ENCODE results near the gene SH3BP5.

SH3BP5 gene

GRCh38 chr3:15272426-15273196, 59.8 kb downstream of the SH3BP5 start:
- DNase-seq = no peak

- peak; percentile 78 for DNase-seq
Observed at GRCh38 chr3:15271785-15272381, 60.5 kb downstream of the SH3BP5 start.

GRCh38 chr3:15271030-15271429, 61.4 kb downstream of the SH3BP5 start:
- DNase-seq = no peak

GRCh38 chr3:15269091-15269989, 63.0 kb downstream of the SH3BP5 start:
- DNase-seq = peak; percentile 81

GRCh38 chr3:15268033-15268631, 64.3 kb downstream of the SH3BP5 start:
- DNase-seq = peak; percentile 79

DNA sequence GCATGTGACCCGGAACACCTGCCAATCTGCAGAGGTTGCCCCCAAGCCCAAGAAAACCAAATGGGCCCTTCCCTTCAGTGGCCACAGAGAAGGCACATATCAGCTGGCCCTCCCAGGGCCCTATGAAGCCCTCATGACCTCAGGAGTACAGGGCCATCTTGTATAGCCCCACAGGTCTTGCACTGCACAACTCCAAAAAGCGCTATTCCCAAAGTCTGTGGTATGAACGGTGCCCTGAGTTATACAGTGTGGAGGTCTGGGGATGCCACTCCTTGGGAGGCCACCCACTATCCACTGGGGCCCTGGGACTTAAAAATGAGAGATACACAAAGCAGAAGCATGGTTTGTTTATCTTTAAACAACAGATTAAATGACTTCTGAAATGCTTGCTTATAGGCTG, 64.9 kb downstream of the SH3BP5 start:
- no peak for DNase-seq

DNA sequence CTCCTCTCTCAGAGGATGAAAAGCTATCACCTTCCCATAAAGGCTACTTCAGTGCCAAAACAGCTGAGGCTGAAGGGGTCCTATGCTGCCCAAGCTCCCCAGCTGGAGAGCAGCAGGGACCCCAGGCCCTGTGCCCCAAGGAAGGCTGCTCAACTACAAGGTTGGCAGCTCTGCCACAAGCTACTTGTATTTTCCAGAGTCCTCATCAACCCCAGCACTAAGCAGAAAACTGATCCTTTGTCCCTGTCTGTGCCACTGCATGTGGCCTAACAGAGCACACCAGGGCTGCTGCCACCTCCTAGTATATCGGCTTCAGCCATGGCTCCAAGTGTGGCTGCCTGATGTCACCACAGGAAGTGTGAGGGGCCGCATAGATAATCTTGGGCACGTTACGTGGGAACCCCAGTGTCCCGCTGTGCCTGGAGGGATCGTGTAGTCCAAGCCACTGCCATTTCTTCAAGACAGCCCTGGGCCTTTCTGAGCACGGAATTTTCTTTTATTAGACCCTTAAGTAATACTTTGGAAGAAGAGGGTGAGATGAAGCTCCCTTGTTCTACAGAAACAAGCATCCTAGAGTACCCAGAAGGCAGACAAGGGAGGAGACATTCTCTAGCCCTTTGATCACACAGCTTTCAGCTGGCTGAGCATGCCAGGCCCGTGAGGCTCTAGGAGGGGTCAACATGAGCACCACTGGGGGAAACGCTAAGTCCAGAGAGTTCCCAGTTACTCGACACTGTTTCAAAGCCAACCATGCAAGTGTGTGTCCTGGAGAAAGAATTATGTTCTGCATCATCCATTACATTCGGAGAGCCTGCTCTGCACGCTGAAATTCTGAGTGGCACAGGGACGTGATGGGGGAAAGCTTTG, 65.6 kb downstream of the SH3BP5 start:
- DNase-seq = no peak

DNA sequence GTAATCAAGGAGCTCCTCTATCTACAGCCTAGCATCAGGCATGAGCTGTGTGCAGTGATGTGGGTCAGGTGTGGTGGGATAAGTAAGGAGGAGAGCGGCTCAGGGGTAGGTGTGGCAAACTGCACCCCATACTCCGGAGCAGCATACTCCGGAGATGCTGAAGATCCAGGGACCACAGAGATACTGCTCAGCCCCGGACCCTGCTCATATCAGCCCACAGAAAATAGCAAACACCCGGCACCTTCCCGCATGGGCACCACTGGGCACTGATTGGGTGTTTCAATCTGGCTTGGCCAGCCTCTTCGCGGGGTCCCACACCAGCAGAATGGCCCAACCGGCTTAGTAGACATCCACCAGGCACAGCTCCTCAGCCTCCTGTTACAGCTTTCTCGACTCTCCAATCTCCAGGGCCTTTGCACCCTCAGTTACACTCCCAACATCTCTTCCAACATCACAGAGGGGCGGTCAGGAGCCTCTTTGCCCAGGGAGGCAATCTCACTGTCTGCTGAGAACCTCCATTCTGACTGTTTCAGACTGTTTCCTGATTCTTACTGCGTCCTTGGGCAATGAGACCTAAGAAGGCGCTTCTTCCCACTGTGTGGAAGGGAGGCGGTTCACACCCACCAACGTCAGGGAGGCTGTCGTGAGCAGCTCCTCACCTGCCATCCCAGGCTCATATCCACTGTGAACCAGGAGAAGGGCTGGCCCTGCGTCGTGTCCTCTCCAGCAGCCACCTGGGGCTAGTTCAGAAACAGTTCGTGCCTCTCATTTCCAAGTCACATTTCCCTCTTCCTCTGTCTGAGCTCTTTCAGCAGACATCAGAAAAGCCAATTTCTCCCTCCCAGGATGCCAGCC, 66.5 kb downstream of the SH3BP5 start:
- DNase-seq = no peak

GRCh38 chr3:15264486-15264885, 67.9 kb downstream of the SH3BP5 start:
- no peak for DNase-seq

DNA sequence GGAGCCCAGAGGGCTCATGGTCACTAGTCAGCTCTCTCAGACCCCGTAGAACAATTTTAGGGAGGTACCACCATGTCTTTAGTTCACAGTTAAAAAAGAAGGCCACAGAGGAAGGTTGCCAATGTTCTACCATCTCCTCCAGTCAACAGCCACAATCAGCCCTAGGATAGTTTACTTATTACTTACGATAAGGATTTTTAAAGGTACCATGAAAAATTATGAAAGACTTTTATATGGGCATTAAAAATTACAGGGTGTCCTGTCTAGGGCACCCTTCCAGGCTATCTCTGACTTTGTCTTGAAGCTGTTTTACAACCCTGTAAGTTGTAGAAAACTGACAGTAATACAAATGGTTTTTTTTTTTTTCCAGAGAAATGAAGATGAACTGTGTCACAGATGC, 68.5 kb downstream of the SH3BP5 start:
- no peak for DNase-seq

DNA sequence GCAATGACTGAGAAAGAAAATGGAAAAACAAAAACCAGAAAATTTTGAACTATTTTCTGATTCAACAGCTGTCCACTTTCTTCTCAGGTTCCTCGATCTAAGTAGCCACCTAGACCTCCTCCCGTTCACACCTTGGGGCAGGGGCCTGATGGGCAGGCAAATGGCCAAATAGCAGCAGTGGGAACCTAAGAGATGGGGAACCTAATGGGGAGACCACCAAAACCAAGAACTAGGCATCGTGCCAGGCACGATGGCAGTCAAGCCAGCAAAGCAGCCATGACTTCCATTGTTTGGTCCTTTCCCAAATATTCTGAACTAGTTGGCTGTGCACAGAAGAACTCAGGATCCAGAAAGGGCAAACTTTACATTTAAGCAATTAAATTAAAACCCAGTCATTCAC, 69.3 kb downstream of the SH3BP5 start:
- DNase-seq = no peak

- no peak for DNase-seq
Observed at GRCh38 chr3:15262021-15262420, 70.4 kb downstream of the SH3BP5 start.

GRCh38 chr3:15261274-15261673, 71.1 kb downstream of the SH3BP5 start:
- no peak for DNase-seq

DNA sequence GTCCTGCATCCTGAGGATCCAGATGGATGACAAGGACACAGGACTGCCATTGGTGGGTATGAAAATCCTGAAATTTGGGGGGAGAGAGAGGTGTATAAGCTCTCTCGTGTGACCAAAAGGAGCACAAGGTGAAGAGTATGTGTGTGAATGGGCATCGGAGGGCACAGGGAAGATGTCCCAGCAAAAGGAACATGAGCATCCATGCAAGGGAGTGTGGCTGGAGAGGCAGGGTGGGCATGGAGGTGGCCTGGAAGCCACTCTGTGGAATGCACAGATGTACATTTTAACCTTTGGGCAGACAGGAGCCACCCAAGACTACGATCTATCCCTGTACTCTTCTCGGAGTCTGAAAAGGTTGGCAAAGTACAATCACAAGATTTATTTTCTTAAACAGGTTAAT, 71.9 kb downstream of the SH3BP5 start:
- DNase-seq = no peak

DNA sequence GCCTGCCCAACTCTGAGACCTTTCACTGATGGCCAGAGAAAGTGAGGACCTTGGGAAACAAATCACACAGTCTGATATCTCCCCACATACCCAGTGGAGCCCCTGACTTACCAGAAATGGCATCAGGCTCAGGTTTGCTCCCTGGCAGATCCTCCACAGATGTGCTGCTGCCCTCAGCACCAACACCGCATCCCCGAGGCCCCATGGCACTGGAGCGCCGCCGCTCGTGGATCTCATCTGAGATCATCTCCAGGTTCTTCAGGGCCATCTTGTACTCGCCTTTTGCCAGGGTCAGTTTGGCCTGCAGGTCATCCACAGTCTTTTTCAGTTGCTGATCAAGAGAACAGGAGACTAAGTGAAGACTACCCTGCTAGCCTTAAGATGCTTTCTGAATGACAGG, 73.7 kb downstream of the SH3BP5 start:
- no peak for DNase-seq

DNA sequence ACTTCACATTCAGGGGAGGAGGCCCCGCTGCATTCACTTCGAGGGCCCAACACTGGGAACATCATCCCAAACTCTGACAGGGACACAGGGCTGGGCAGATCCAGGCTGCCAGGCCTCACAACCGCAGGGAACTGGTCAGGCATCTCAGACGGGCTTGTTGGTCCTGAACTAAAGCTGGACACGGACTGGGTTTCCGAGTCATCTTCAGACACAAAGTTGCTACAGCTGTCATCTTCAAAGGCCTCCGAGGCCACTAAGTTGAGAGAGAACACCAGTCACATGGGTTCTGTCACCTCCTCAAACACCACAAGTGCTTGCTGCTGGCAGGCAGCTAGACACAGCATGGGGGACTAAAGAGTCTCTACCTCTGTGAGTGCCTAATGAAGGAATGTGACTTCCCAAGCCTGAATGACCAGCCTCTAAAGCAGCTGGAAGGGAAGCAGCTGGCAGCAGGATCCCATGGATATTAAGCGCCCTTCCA, 75.5 kb downstream of the SH3BP5 start:
- no peak for DNase-seq

DNA sequence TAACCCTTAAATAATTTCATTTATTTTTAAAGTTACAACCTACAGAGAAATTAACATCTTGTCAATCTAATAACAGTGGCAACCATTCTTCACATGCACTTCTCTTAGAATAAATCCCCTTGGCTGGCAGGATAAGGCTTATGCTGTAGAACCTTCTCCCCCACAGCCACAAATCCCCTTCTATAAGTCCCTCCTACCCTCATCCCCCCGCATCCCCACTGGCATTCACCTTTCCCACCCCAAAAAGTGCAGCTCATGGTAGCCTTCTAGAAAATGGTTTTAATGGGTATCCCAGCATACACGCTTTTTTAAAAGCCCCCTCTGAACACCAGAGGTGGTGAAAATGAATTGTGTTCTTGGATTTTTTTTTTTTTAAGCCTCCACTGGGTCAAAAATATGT, 77.2 kb downstream of the SH3BP5 start:
- no peak for DNase-seq

- no peak for DNase-seq
Observed at GRCh38 chr3:15253023-15253697, 79.2 kb downstream of the SH3BP5 start.

GRCh38 chr3:15246186-15246585, 86.2 kb downstream of the SH3BP5 start:
- no peak for DNase-seq

- no peak for DNase-seq
Observed at GRCh38 chr3:15243822-15244482, 88.4 kb downstream of the SH3BP5 start.

Measured in activated T-cell treated with anti-CD3 and anti-CD28 coated beads for 4 hours (primary cell).